PC-3 (cell line): ENCODE data around the gene ADGRV1. TPM values are rescaled to one million over a fixed set of nuclear protein-coding genes. Genes with fewer than 3 reads are reported as not detected.

ENCODE experiments used
- ATAC-seq: fragments of 200-7000 bp; cut with Tn5 transposase; 2 replicates; pipeline ENCODE4 v1.9.1; 2020; ENCODE audit warnings: mild to moderate bottlenecking, moderate library complexity
- BruUV-seq: library from RNA; stranded (reverse); fragments of 400-500 nt; replicated peaks from 2 replicates; lab custom pipeline; 2021; lab: Mats Ljungman, UMichigan
- CTCF ChIA-PET: fragments of 300-600 bp; sonication (Branson Sonifier 250); formaldehyde crosslinking; loops from one replicate; lab custom pipeline; 2022; ENCODE audit warnings: antibody characterized with exemption; lab: Charles Lee
- POLR2A ChIA-PET: fragments of 300-600 bp; sonication (Branson Sonifier 250); formaldehyde crosslinking; loops from one replicate; lab custom pipeline; 2022; ENCODE audit warnings: antibody characterized with exemption; ENCODE audit not compliant: unreplicated experiment; lab: Charles Lee
- DNase-seq: peaks from one replicate; pipeline ENCODE4 v3.0.0-alpha.2; 2015
- H2AFZ ChIP-seq: fragments of 300-600 bp; sonication (generic); 2 replicates; pipeline ENCODE4 v1.6.0; 2016; ENCODE audit warnings: antibody characterized with exemption, low read length
- H3F3A ChIP-seq: fragments of 300-600 bp; sonication (generic); one replicate; pipeline ENCODE4 v1.6.0; 2017; ENCODE audit warnings: antibody characterized with exemption, low read length, control low read depth, mild to moderate bottlenecking; ENCODE audit not compliant: unreplicated experiment
- H3K27ac ChIP-seq: fragments of 300-600 bp; sonication (generic); 2 replicates; pipeline ENCODE4 v1.5.1; 2016; ENCODE audit warnings: mild to moderate bottlenecking, low read length
- H3K27me3 ChIP-seq: fragments of 300-600 bp; sonication (generic); 2 replicates; pipeline ENCODE4 v1.6.1; 2016; ENCODE audit warnings: low read length, mixed read lengths
- H3K36me3 ChIP-seq: fragments of 300-600 bp; sonication (generic); 2 replicates; pipeline ENCODE4 v1.6.1; 2016; ENCODE audit warnings: low read depth, mixed run types, low read length, mixed read lengths
- H3K4me1 ChIP-seq: fragments of 300-600 bp; sonication (generic); 2 replicates; pipeline ENCODE4 v1.5.1; 2016; ENCODE audit warnings: low read length; ENCODE audit not compliant: insufficient read depth
- H3K4me2 ChIP-seq: fragments of 300-600 bp; sonication (generic); 2 replicates; pipeline ENCODE4 v1.6.0; 2016; ENCODE audit warnings: low read length
- H3K4me3 ChIP-seq: fragments of 300-600 bp; sonication (generic); 2 replicates; pipeline ENCODE4 v1.5.1; 2016; ENCODE audit warnings: mild to moderate bottlenecking, low read length, mixed read lengths
- H3K79me2 ChIP-seq: fragments of 300-600 bp; sonication (generic); 2 replicates; pipeline ENCODE4 v1.6.1; 2017; ENCODE audit warnings: low read length, mixed read lengths
- H3K9ac ChIP-seq: fragments of 300-600 bp; sonication (generic); 2 replicates; pipeline ENCODE4 v1.6.0; 2016; ENCODE audit warnings: mild to moderate bottlenecking, low read length
- H3K9me2 ChIP-seq: fragments of 300-600 bp; sonication (generic); replicated peaks from 2 replicates; pipeline ENCODE4 v1.6.1; 2016; ENCODE audit warnings: mixed run types, low read length, mixed read lengths
- H3K9me3 ChIP-seq: fragments of 300-600 bp; sonication (generic); 2 replicates; pipeline ENCODE4 v1.6.1; 2016; ENCODE audit warnings: low read length, mixed read lengths
- H4K20me1 ChIP-seq: fragments of 300-600 bp; sonication (generic); 2 replicates; pipeline ENCODE4 v1.6.1; 2016; ENCODE audit warnings: low read length, mixed read lengths
- EZH2 ChIP-seq: fragments of 300-600 bp; sonication (generic); IDR thresholded peaks from one replicate; pipeline ENCODE4 v1.6.1; 2017; ENCODE audit warnings: antibody characterized with exemption, mild to moderate bottlenecking, low read length; ENCODE audit not compliant: unreplicated experiment
- EZH2phosphoT487 ChIP-seq: fragments of 300-600 bp; sonication (generic); IDR thresholded peaks from 2 replicates; pipeline ENCODE4 v1.6.1; 2018; ENCODE audit warnings: mild to moderate bottlenecking, antibody characterized with exemption, low read length, borderline replicate concordance
- intact Hi-C: fragments of 100-400 bp; cut with micrococcal nuclease; formaldehyde crosslinking; loops from 2 replicates; pipeline ENCODE4 v1.9.0; 2023
- total RNA-seq: library from RNA; depleted of rRNA; stranded (reverse); fragments of >200 nt; gene quantifications from 2 replicates; pipeline ENCODE4 v1.2.3, GENCODE V29; 2014
- TF ChIP-seq, protein P1 (sequence below): fragments of 300-600 bp; sonication (generic); conservative IDR thresholded peaks from 2 replicates; pipeline ENCODE4 v1.5.1; 2017; ENCODE audit warnings: antibody characterized with exemption, low read depth, mild to moderate bottlenecking, low read length

Gene ADGRV1
- total RNA-seq, 1 experiment from 2014 or later = 22.7 TPM

DNA sequence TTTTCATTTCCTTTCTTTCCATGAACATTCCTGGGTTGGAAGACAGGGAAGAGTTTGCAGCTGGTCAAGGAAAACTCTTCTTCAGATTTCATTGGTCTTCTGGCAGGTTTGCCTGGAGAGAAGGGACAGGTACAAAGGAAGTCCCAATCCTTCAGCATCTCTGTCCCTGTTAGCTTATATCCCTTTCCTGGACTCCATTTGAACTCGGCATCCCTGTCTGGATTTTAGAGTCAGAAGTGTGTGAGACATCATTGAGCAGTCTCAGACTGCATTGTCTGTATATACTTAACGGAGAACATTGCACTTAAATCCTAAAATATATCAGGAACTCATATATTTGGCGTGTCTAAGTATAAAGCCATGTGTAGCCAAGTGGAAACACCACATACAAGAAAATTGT is 54.9 kb downstream of the ADGRV1 start:
- H3K27ac ChIP-seq = no peak overlapping the region
- CTCF ChIA-PET = no interaction called here
- no peaks in the 10 kb centered on the region for H3F3A ChIP-seq
- no peak overlapping the region for H3K4me2 ChIP-seq
- no peaks in the 10 kb centered on the region for H3K9me3 ChIP-seq
- intact Hi-C loops = no loop called here
- no peaks in the 10 kb centered on the region for H3K79me2 ChIP-seq
- no TSS peak for BruUV-seq
- no peaks in the 10 kb centered on the region for H3K4me1 ChIP-seq
- TF ChIP-seq EZH2phosphoT487 (no peak), EZH2 (no peak)
- TF ChIP-seq, protein P1, sequence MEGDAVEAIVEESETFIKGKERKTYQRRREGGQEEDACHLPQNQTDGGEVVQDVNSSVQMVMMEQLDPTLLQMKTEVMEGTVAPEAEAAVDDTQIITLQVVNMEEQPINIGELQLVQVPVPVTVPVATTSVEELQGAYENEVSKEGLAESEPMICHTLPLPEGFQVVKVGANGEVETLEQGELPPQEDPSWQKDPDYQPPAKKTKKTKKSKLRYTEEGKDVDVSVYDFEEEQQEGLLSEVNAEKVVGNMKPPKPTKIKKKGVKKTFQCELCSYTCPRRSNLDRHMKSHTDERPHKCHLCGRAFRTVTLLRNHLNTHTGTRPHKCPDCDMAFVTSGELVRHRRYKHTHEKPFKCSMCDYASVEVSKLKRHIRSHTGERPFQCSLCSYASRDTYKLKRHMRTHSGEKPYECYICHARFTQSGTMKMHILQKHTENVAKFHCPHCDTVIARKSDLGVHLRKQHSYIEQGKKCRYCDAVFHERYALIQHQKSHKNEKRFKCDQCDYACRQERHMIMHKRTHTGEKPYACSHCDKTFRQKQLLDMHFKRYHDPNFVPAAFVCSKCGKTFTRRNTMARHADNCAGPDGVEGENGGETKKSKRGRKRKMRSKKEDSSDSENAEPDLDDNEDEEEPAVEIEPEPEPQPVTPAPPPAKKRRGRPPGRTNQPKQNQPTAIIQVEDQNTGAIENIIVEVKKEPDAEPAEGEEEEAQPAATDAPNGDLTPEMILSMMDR = no peak
- no peak overlapping the region for H2AFZ ChIP-seq
- peak; percentile 15; the same call in 1 of the 2 replicates for ATAC-seq
- DNase-seq = no peak
- H3K27me3 ChIP-seq = no peaks in the 10 kb centered on the region
- H4K20me1 ChIP-seq = no peaks in the 10 kb centered on the region
- POLR2A ChIA-PET = no interaction called here
- no peaks in the 10 kb centered on the region for H3K36me3 ChIP-seq
- H3K9me2 ChIP-seq = no peaks in the 10 kb centered on the region
- H3K4me3 ChIP-seq = no peak overlapping the region
- H3K9ac ChIP-seq = no peak overlapping the region

DNA sequence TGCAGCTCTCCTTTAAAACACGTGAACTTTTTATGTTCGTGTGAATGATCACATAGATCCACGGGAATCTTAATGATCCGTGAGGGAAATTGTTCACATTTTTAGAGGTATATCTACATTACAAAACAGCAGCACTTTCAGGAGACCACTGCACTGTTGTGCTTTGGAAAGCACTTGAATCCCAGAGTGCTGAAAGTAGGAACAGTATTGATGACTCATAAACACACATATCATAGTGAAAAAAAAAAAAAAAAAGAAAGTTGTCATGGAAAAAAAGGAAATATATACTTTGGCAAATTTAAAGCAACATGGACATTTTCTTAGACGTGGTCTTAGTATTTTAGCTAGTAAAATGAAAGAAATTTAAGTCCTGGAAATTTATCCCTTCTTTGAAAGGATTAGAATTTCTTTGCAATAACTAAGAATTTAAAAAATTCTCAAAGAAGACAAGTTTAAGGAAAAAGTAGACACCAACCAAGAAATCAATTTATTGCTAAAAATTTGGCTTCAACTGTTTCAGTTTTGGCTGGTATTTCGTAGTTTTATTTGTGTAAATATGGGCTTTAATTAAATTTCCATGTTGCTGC is 55.4 kb downstream of the ADGRV1 start:
- intact Hi-C loops = no loop called here
- TF ChIP-seq, protein P1 = no peak
- TF ChIP-seq EZH2phosphoT487 = no peak
- TF ChIP-seq EZH2 = no peak
- ATAC-seq (peak; percentile 51; the same call in 1 of the 2 replicates), DNase-seq (no peak)
- Histone ChIP-seq H4K20me1 (no peaks in the 10 kb centered on the region), H3K4me2 (no peak overlapping the region), H3K4me3 (no peak overlapping the region), H3K79me2 (no peaks in the 10 kb centered on the region), H3K27me3 (no peaks in the 10 kb centered on the region), H3K4me1 (no peaks in the 10 kb centered on the region), H3K27ac (no peak overlapping the region), H3K9me2 (no peaks in the 10 kb centered on the region), H3K9me3 (no peaks in the 10 kb centered on the region), H3F3A (no peaks in the 10 kb centered on the region), H3K36me3 (no peaks in the 10 kb centered on the region), H3K9ac (no peak overlapping the region), H2AFZ (no peak overlapping the region)
- BruUV-seq = no TSS peak
- ChIA-PET CTCF (no interaction called here), POLR2A (no interaction called here)

DNA sequence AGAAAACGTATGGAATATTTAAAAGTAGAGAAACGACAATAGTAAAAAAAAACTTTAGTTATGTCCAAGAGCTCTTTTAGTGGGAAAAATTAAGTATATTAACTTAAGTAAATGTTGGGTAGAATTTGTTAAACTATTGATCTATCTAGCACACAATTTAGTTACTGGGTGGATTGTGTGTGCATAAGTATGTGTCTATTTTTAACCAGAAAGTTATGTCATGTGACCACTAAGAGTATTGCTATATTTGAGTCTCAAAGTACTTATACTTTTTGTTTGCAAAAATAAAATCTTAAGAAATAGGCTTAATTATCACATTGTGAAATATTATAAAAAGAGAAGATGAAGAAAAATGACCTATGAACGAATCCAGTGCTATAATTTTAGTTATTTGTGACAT is 56.8 kb downstream of the ADGRV1 start:
- Histone ChIP-seq H3K9me2 (no peaks in the 10 kb centered on the region), H3F3A (no peaks in the 10 kb centered on the region), H4K20me1 (no peaks in the 10 kb centered on the region), H3K4me3 (no peak overlapping the region), H3K27me3 (no peaks in the 10 kb centered on the region), H3K27ac (no peak overlapping the region), H3K9ac (no peak overlapping the region), H3K9me3 (no peaks in the 10 kb centered on the region), H2AFZ (no peak overlapping the region), H3K4me1 (no peaks in the 10 kb centered on the region), H3K36me3 (no peaks in the 10 kb centered on the region), H3K4me2 (no peak overlapping the region), H3K79me2 (no peaks in the 10 kb centered on the region)
- ChIA-PET POLR2A (no interaction called here), CTCF (no interaction called here)
- ATAC-seq (no peak), DNase-seq (no peak)
- no peak for TF ChIP-seq EZH2phosphoT487
- TF ChIP-seq, protein P1 = no peak
- no peak for TF ChIP-seq EZH2
- no TSS peak for BruUV-seq
- intact Hi-C loops = no loop called here
